A549 (cell line): ENCODE measurements around the gene BEAN1.

Experiments
- CTCF ChIP-seq: fragments of >200 bp; sonication (Bioruptor Twin); formaldehyde crosslinking; IDR thresholded peaks from 3 replicates; pipeline ENCODE4 v1.5.1; 2016
- ELK1 ChIP-seq: fragments of 150-350 bp; IDR thresholded peaks from 2 replicates; pipeline ENCODE4 v1.6.1; 2014; ENCODE audit warnings: low read depth, mild to moderate bottlenecking, low read length
- POLR2A ChIP-seq: IDR thresholded peaks from 2 replicates; pipeline ENCODE4 v1.6.1; 2012; ENCODE audit warnings: mild to moderate bottlenecking, low read length

DNA sequence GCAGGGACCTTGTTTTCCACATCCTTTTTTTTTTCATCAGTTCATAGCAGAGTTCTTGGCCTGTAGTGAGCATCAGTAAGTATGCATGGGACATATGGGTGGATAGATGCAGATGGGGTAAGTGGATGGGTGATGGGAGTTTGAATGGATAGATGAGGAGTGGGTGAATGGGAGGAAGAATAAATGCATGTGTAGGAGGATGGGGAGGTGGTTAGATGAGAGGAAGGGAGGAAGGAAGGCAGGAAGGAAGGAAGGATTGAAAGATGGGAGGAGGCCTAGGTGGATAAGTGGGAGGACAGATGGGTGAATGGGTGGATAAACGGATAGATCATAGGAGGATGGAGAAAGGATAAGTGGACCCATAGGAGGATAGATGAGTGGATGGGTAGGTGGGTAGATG is 3.9 kb upstream of the BEAN1 start:
- TF ChIP-seq CTCF = no peak
- no peak for TF ChIP-seq POLR2A
- no peak for TF ChIP-seq ELK1
